Testis (tissue), 3 donors: ENCODE data around the gene POGK. TPM values are rescaled to one million over a fixed set of nuclear protein-coding genes. Genes with fewer than 3 reads are reported as not detected.

Experiments used
- DNase-seq: peaks from one replicate; pipeline ENCODE4 v3.0.0-alpha.2; 2019
- H3K27ac ChIP-seq, 2 donors: fragments of 200-600 bp; sonication (generic); one replicate each; pipeline ENCODE4 v1.5.1; 2019
- H3K27me3 ChIP-seq: fragments of 200-600 bp; sonication (generic); one replicate; pipeline ENCODE4 v1.5.1; 2019
- H3K36me3 ChIP-seq: fragments of 200-600 bp; sonication (generic); one replicate; pipeline ENCODE4 v1.5.1; 2017; ENCODE audit warnings: low read depth; ENCODE audit errors: missing control alignments
- H3K4me1 ChIP-seq: fragments of 200-600 bp; sonication (generic); one replicate; pipeline ENCODE4 v1.5.1; 2019
- H3K4me3 ChIP-seq, 2 donors: fragments of 200-600 bp; sonication (generic); one replicate each; pipeline ENCODE4 v1.5.1; 2017 to 2019
- H3K9me3 ChIP-seq: fragments of 200-600 bp; sonication (generic); one replicate; pipeline ENCODE4 v1.5.1; 2017
- POLR2A ChIP-seq: fragments of 450-650 bp; IDR thresholded peaks from one replicate; pipeline ENCODE4 v1.6.1; 2017; ENCODE audit warnings: antibody characterized with exemption, mild to moderate bottlenecking, moderate library complexity
- WGBS, 2 donors: methylation state at CpG; one replicate each; pipeline ENCODE4 v1.1.5; 2018; 5-methylcytosine and 5-hydroxymethylcytosine counted together
- intact Hi-C: fragments of 100-400 bp; cut with DNase I; formaldehyde crosslinking; loops from one replicate; pipeline ENCODE4 v1.15.1; 2023; ENCODE audit warnings: low total_unique reads
- polyA plus RNA-seq: library from polyadenylated mRNA; stranded (reverse); fragments of 350-450 nt; fragmentation: Illumina TruSeq; extraction: RNeasy Lipid Tissue Mini Kit (QIAGEN cat#74804); gene quantifications from one replicate; pipeline ENCODE4 v1.2.3, GENCODE V29; 2014; ENCODE audit warnings: low read depth, low replicate concordance; ENCODE audit not compliant: insufficient read depth
- total RNA-seq, 2 donors: library from RNA; depleted of rRNA; stranded (reverse); fragments of >200 nt; gene quantifications; one replicate each; pipeline ENCODE4 v1.2.3, GENCODE V29; 2016
- TF ChIP-seq, protein P1 (sequence below), 3 experiments: fragments of 450-650 bp in 2 of 3; fragments of 200-600 bp in 1 of 3; sonication (generic) in 1 of 3; IDR thresholded peaks; one replicate each; pipeline ENCODE4 v1.5.1; 2016 to 2019; ENCODE audit warnings: antibody characterized with exemption in 3 of 3, mild to moderate bottlenecking in 2 of 3, moderate library complexity in 1 of 3

The POGK gene
- total and polyA plus RNA-seq, 3 donors from 2014 or later, result 14.3 to 29.4 (median 29.2) TPM

DNA sequence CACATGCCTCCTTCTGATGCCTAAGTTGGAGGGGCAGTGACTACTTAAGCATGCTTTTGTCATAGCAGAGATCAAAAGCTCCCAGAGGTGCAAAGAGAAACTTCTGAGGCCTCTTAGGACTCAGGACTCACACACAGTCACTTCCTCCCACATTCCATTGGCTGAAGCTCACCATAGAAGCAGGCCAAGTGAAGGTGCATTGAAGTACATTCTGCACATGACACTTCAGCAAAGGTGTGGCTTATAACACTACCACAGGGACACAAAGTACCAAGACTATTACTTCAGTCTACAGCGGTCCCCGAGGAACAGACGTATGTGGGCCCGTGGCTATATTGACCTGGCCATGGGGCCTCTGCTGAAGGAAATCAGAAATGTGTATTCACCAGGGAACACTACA is 2.5 kb upstream of the POGK start:
- intact Hi-C loops, result no loop called here
- H3K27me3 ChIP-seq, result no peaks in the 10 kb centered on the region
- peaks cover 16% of the 10 kb centered on the region for H3K4me1 ChIP-seq
- 85 to 98% methylated on average over 4 of the region's 4 CpGs for WGBS, 2 donors
- H3K4me3 ChIP-seq, result no peak overlapping the region
- no peaks in the 10 kb centered on the region for H3K36me3 ChIP-seq
- H3K27ac ChIP-seq, result no peak overlapping the region
- no peak for DNase-seq
- no peaks in the 10 kb centered on the region for H3K9me3 ChIP-seq
- TF ChIP-seq POLR2A, result no peak
- TF ChIP-seq, protein P1, sequence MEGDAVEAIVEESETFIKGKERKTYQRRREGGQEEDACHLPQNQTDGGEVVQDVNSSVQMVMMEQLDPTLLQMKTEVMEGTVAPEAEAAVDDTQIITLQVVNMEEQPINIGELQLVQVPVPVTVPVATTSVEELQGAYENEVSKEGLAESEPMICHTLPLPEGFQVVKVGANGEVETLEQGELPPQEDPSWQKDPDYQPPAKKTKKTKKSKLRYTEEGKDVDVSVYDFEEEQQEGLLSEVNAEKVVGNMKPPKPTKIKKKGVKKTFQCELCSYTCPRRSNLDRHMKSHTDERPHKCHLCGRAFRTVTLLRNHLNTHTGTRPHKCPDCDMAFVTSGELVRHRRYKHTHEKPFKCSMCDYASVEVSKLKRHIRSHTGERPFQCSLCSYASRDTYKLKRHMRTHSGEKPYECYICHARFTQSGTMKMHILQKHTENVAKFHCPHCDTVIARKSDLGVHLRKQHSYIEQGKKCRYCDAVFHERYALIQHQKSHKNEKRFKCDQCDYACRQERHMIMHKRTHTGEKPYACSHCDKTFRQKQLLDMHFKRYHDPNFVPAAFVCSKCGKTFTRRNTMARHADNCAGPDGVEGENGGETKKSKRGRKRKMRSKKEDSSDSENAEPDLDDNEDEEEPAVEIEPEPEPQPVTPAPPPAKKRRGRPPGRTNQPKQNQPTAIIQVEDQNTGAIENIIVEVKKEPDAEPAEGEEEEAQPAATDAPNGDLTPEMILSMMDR (IDR thresholded peaks at IDR 0.05), result no peak

- Histone ChIP-seq H3K27me3 (no peaks in the 10 kb centered on the region), H3K4me3 (peak overlapping the region; percentile 66 to 75), H3K4me1 (peaks cover 33% of the 10 kb centered on the region), H3K27ac (peak overlapping the region; percentile 45 to 81), H3K9me3 (no peaks in the 10 kb centered on the region), H3K36me3 (no peaks in the 10 kb centered on the region)
- intact Hi-C loops, result no loop called here
- TF ChIP-seq, protein P1 (IDR thresholded peaks at IDR 0.05), result peak in 1 of 3 experiments; percentile 16
- no peak for TF ChIP-seq POLR2A
- 1% methylated on average over 27 to 63 of the region's 82 CpGs for WGBS, 2 donors
- peak; percentile 58 for DNase-seq
Measured at GRCh38 chr1:166839600-166840308, 479 bp downstream of the POGK start.

DNA sequence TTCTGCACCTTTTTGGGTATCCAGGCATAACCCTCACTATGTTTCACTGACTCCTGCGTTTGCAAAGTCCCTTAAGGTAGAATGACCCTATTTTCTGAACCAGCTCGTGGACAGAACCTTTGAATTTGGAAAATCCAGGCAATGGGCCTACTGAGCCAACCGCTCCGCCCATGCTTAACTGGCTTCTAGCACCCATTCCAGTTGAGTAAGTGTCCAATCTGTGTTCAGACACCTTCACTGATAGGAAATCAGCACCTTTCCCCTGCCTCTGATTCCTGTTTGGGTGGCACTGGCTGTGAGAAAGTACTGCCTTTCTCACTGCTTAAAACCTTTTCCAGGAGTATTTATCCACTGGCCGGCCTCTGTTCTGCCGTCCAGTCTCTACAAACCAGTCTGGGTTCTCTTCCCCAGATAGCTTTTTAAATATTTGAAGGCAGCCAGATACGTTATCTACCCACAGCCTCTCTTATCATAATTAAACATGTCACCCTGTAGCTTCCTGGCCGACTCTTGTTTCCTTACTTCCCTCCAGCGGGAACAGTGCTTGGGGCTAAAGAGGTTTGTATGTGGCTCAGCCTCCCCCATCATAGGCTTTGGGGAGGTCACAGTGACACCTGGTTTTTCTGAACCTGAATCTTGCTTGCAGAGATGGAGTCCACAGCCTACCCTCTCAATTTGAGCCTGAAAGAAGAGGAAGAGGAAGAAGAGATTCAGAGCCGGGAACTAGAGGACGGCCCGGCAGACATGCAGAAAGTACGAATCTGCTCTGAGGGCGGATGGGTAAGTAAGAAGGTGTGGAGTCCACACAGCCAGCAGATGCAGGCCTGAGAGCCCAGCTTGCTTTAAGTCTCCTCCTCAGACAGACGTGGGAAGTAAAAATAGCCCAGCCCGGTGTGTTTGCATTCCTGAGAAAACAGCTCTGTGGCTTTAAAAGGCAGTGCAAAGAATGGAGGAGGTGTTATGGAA is 1.3 kb downstream of the POGK start:
- H3K9me3 ChIP-seq, result no peaks in the 10 kb centered on the region
- peak overlapping the region; percentile 65 to 66 for H3K4me3 ChIP-seq
- intact Hi-C loops, result no loop called here
- peak overlapping the region; percentile 45 to 81 for H3K27ac ChIP-seq
- H3K4me1 ChIP-seq, result peaks cover 39% of the 10 kb centered on the region
- H3K27me3 ChIP-seq, result no peaks in the 10 kb centered on the region
- 36 to 40% methylated on average over 14 to 16 of the region's 16 CpGs for WGBS, 2 donors
- DNase-seq, result no peak
- no peaks in the 10 kb centered on the region for H3K36me3 ChIP-seq
- TF ChIP-seq POLR2A, result no peak
- TF ChIP-seq, protein P1 (IDR thresholded peaks at IDR 0.05), result no peak

GRCh38 chr1:166843322-166843721 is 4.0 kb downstream of the POGK start:
- no peaks in the 10 kb centered on the region for H3K9me3 ChIP-seq
- WGBS, 2 donors, result 71 to 83% methylated on average over 6 of the region's 6 CpGs
- no peak for TF ChIP-seq POLR2A
- TF ChIP-seq, protein P1 (IDR thresholded peaks at IDR 0.05), result no peak
- intact Hi-C loops, result no loop called here
- H3K4me1 ChIP-seq, result peaks cover 39% of the 10 kb centered on the region
- peak overlapping the region in 1 of 2 donors; percentile 79 for H3K27ac ChIP-seq
- no peak for DNase-seq
- no peak overlapping the region for H3K4me3 ChIP-seq
- no peaks in the 10 kb centered on the region for H3K27me3 ChIP-seq
- H3K36me3 ChIP-seq, result no peaks in the 10 kb centered on the region
